Activated CD8-positive, alpha-beta memory T cell treated with anti-CD3 and anti-CD28 coated beads for 4 hours (primary cell): Measurements from ENCODE around the gene OPCML.

ENCODE experiments used
- DNase-seq, 2 donors: peaks; one replicate each; pipeline ENCODE4 v3.0.0-alpha.2; 2020; ENCODE audit warnings: low read depth in 2 of 2

Gene OPCML

GRCh38 chr11:132898676-132899075 is 633.6 kb downstream of the OPCML start:
- no peak for DNase-seq

GRCh38 chr11:132898021-132898420 is 634.3 kb downstream of the OPCML start:
- DNase-seq: no peak

- no peak for DNase-seq
These were observed 637.0 kb downstream of the OPCML start for GRCh38 chr11:132895340-132895739.

GRCh38 chr11:132894606-132895005 is 637.7 kb downstream of the OPCML start:
- DNase-seq: no peak

GRCh38 chr11:132892876-132893275 is 639.4 kb downstream of the OPCML start:
- no peak for DNase-seq

- DNase-seq: no peak
These were observed 644.1 kb downstream of the OPCML start for GRCh38 chr11:132888226-132888625.

GRCh38 chr11:132886335-132886734 is 646.0 kb downstream of the OPCML start:
- no peak for DNase-seq

GRCh38 chr11:132883241-132883640 is 649.1 kb downstream of the OPCML start:
- no peak for DNase-seq

- DNase-seq: no peak
These were observed 650.7 kb downstream of the OPCML start for GRCh38 chr11:132881622-132882021.

- no peak for DNase-seq
These were observed 654.2 kb downstream of the OPCML start for GRCh38 chr11:132878111-132878510.

GRCh38 chr11:132876705-132877104 is 655.6 kb downstream of the OPCML start:
- DNase-seq: no peak

- DNase-seq: no peak
These were observed 656.1 kb downstream of the OPCML start for GRCh38 chr11:132876239-132876638.

GRCh38 chr11:132874638-132875037 is 657.7 kb downstream of the OPCML start:
- DNase-seq: no peak

- DNase-seq: no peak
These were observed 658.5 kb downstream of the OPCML start for GRCh38 chr11:132873841-132874240.

- DNase-seq: no peak
These were observed 660.1 kb downstream of the OPCML start for GRCh38 chr11:132872211-132872610.

GRCh38 chr11:132866783-132867545 is 665.3 kb downstream of the OPCML start:
- DNase-seq: no peak

GRCh38 chr11:132865623-132866022 is 666.7 kb downstream of the OPCML start:
- DNase-seq: no peak

- no peak for DNase-seq
These were observed 667.3 kb downstream of the OPCML start for GRCh38 chr11:132864811-132865576.

GRCh38 chr11:132862933-132863332 is 669.4 kb downstream of the OPCML start:
- DNase-seq: no peak

- no peak for DNase-seq
These were observed 670.2 kb downstream of the OPCML start for GRCh38 chr11:132862137-132862536.

GRCh38 chr11:132859306-132859705 is 673.0 kb downstream of the OPCML start:
- no peak for DNase-seq

GRCh38 chr11:132858223-132858622 is 674.1 kb downstream of the OPCML start:
- DNase-seq: no peak

GRCh38 chr11:132856032-132856431 is 676.3 kb downstream of the OPCML start:
- DNase-seq: no peak
